GM23338 (cell line): Measurements from ENCODE around the gene UNC5C. TPM values are rescaled to one million over a fixed set of nuclear protein-coding genes. Genes with fewer than 3 reads are reported as not detected.
A peak's percentile ranks its signal among the peaks of the same experiment; 100 is the strongest.

Source experiments
- ATAC-seq: fragments of 200-7000 bp; cut with Tn5 transposase; 3 replicates; pipeline ENCODE4 v1.9.1; 2020
- DNase-seq: peaks from one replicate; pipeline ENCODE4 v3.0.0-alpha.2; 2015; ENCODE audit warnings: low spot score
- H2AFZ ChIP-seq: fragments of 200-600 bp; sonication (generic); 2 replicates; pipeline ENCODE4 v1.8.0; 2016; ENCODE audit warnings: antibody characterized with exemption, mild to moderate bottlenecking, moderate library complexity
- H3F3A ChIP-seq: fragments of 200-600 bp; sonication (generic); replicated peaks from 2 replicates; pipeline ENCODE4 v1.8.0; 2017; ENCODE audit warnings: antibody characterized with exemption, mixed run types, low read depth
- H3K27ac ChIP-seq: fragments of 200-600 bp; sonication (generic); 2 replicates; pipeline ENCODE4 v1.6.1; 2016; ENCODE audit warnings: low read depth
- H3K27me3 ChIP-seq: fragments of 200-600 bp; sonication (generic); 2 replicates; pipeline ENCODE4 v1.8.0; 2016; ENCODE audit warnings: mild to moderate bottlenecking, mixed run types, moderate library complexity; ENCODE audit not compliant: insufficient read depth
- H3K36me3 ChIP-seq: fragments of 200-600 bp; sonication (generic); 2 replicates; pipeline ENCODE4 v1.8.0; 2016; ENCODE audit warnings: mild to moderate bottlenecking; ENCODE audit not compliant: insufficient read depth
- H3K4me1 ChIP-seq: fragments of 200-600 bp; sonication (generic); 2 replicates; pipeline ENCODE4 v1.8.0; 2016; ENCODE audit warnings: mild to moderate bottlenecking, moderate library complexity; ENCODE audit not compliant: insufficient read depth
- H3K4me2 ChIP-seq: fragments of 200-600 bp; sonication (generic); 2 replicates; pipeline ENCODE4 v1.7.1; 2017; ENCODE audit warnings: mixed run types
- H3K4me3 ChIP-seq: fragments of 200-600 bp; sonication (generic); 2 replicates; pipeline ENCODE4 v1.6.1; 2016; ENCODE audit warnings: mixed run types
- H3K79me2 ChIP-seq: fragments of 200-600 bp; sonication (generic); replicated peaks from 2 replicates; pipeline ENCODE4 v1.8.0; 2017; ENCODE audit warnings: mild to moderate bottlenecking; ENCODE audit not compliant: insufficient read depth
- H3K9me2 ChIP-seq: fragments of 200-600 bp; sonication (generic); 2 replicates; pipeline ENCODE4 v1.8.0; 2017; ENCODE audit not compliant: insufficient read depth
- H4K20me1 ChIP-seq: fragments of 200-600 bp; sonication (generic); replicated peaks from 2 replicates; pipeline ENCODE4 v1.8.0; 2017; ENCODE audit warnings: mild to moderate bottlenecking; ENCODE audit not compliant: insufficient read depth
- H3K27ac Mint-ChIP-seq: 2 replicates; pipeline ENCODE4 v1.8.0; 2020; ENCODE audit warnings: inconsistent platforms, mild to moderate bottlenecking, moderate library complexity, mixed read lengths
- H3K27me3 Mint-ChIP-seq: 3 replicates; pipeline ENCODE4 v1.8.0; 2022; ENCODE audit warnings: low read depth, mild to moderate bottlenecking, moderate library complexity, mixed read lengths, inconsistent platforms; ENCODE audit not compliant: insufficient read depth, poor library complexity
- H3K36me3 Mint-ChIP-seq: 3 replicates; pipeline ENCODE4 v1.8.0; 2021; ENCODE audit warnings: low read depth, mild to moderate bottlenecking, inconsistent platforms, moderate library complexity, mixed read lengths
- H3K4me1 Mint-ChIP-seq: 3 replicates; pipeline ENCODE4 v1.8.0; 2020; ENCODE audit warnings: mild to moderate bottlenecking, inconsistent platforms, mixed read lengths
- H3K4me3 Mint-ChIP-seq: 3 replicates; pipeline ENCODE4 v1.8.0; 2021; ENCODE audit warnings: moderate library complexity, mild to moderate bottlenecking, inconsistent platforms, mixed read lengths
- H3K9me3 Mint-ChIP-seq: 3 replicates; pipeline ENCODE4 v1.8.0; 2020; ENCODE audit warnings: moderate library complexity, mild to moderate bottlenecking, inconsistent platforms, mixed read lengths
- JUNB ChIP-seq: IDR thresholded peaks from one replicate; pipeline ENCODE4 v1.6.1; 2016; ENCODE audit warnings: antibody characterized with exemption; ENCODE audit not compliant: unreplicated experiment
- POLR2AphosphoS5 ChIP-seq: IDR thresholded peaks from 2 replicates; pipeline ENCODE4 v1.6.1; 2016; ENCODE audit warnings: antibody characterized with exemption, low read depth
- ZNF114 ChIP-seq: fragments of 250-450 bp; sonication (Bioruptor Pico); IDR thresholded peaks from 2 replicates; pipeline ENCODE4 v1.5.0; 2020; ENCODE audit warnings: mild to moderate bottlenecking, moderate library complexity
- ZNF331 ChIP-seq: fragments of 250-450 bp; sonication (Bioruptor Pico); IDR thresholded peaks from 2 replicates; pipeline ENCODE4 v1.5.0; 2020; ENCODE audit warnings: low read depth, mild to moderate bottlenecking, moderate library complexity
- polyA plus RNA-seq: library from polyadenylated mRNA; unstranded; fragments of >200 nt; fragmentation: Nextera tagmentation; extraction: Ambion mirVana; gene quantifications from 2 replicates; pipeline ENCODE4 v1.2.1, GENCODE V29; 2016
- total RNA-seq: library from RNA; depleted of rRNA; stranded (reverse); fragments of >200 nt; shearing (Covaris generic); gene quantifications from 2 replicates; pipeline ENCODE4 v1.2.3, GENCODE V29; 2014
- TF ChIP-seq, protein P1 (sequence below): IDR thresholded peaks from one replicate; pipeline ENCODE4 v1.6.1; 2018; ENCODE audit warnings: antibody characterized with exemption; ENCODE audit not compliant: unreplicated experiment
- TF ChIP-seq, protein P2 (sequence below): IDR thresholded peaks from 2 replicates; pipeline ENCODE4 v1.6.1; 2016; ENCODE audit warnings: antibody characterized with exemption
- TF ChIP-seq, protein P3 (sequence below), 2 experiments: fragments of 200-600 bp in 1 of 2; sonication (generic) in 1 of 2; conservative IDR thresholded peaks; 2 replicates each; pipeline versions ENCODE4 v1.5.1 to v1.6.1; 2016 to 2017; ENCODE audit warnings: antibody characterized with exemption in 2 of 2, low read depth in 2 of 2, mild to moderate bottlenecking in 2 of 2, moderate library complexity in 1 of 2

Gene UNC5C
- total and polyA plus RNA-seq, 2 experiments from 2014 or later, result 0.08 to 0.21 TPM

DNA sequence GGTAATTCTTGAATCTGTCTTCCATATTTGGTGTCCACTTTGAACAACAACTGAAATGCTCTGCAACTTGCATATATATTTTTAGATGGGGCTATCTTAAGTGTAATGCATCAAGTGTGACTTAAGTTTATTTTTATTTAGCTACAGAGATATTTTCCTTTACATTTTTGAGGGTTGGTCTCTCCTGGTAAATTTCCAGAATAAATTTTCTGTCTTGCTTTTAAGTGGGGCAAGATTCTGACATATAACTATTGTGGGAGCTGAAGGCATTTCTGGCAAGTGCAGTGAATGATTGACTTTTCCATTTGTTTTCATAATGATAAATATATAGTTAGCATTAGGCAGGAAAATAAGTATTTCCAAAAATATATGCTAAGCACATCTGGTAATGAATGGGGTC, 18.8 kb downstream of the UNC5C start (continued):
- TF ChIP-seq, protein P1, sequence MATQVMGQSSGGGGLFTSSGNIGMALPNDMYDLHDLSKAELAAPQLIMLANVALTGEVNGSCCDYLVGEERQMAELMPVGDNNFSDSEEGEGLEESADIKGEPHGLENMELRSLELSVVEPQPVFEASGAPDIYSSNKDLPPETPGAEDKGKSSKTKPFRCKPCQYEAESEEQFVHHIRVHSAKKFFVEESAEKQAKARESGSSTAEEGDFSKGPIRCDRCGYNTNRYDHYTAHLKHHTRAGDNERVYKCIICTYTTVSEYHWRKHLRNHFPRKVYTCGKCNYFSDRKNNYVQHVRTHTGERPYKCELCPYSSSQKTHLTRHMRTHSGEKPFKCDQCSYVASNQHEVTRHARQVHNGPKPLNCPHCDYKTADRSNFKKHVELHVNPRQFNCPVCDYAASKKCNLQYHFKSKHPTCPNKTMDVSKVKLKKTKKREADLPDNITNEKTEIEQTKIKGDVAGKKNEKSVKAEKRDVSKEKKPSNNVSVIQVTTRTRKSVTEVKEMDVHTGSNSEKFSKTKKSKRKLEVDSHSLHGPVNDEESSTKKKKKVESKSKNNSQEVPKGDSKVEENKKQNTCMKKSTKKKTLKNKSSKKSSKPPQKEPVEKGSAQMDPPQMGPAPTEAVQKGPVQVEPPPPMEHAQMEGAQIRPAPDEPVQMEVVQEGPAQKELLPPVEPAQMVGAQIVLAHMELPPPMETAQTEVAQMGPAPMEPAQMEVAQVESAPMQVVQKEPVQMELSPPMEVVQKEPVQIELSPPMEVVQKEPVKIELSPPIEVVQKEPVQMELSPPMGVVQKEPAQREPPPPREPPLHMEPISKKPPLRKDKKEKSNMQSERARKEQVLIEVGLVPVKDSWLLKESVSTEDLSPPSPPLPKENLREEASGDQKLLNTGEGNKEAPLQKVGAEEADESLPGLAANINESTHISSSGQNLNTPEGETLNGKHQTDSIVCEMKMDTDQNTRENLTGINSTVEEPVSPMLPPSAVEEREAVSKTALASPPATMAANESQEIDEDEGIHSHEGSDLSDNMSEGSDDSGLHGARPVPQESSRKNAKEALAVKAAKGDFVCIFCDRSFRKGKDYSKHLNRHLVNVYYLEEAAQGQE, result no peak
- no peak for TF ChIP-seq ZNF331 (CRISPR knock-in tag)
- TF ChIP-seq, protein P2, sequence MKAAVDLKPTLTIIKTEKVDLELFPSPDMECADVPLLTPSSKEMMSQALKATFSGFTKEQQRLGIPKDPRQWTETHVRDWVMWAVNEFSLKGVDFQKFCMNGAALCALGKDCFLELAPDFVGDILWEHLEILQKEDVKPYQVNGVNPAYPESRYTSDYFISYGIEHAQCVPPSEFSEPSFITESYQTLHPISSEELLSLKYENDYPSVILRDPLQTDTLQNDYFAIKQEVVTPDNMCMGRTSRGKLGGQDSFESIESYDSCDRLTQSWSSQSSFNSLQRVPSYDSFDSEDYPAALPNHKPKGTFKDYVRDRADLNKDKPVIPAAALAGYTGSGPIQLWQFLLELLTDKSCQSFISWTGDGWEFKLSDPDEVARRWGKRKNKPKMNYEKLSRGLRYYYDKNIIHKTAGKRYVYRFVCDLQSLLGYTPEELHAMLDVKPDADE, result no peak
- TF ChIP-seq POLR2AphosphoS5, result no peak
- TF ChIP-seq JUNB, result no peak
- TF ChIP-seq, protein P3, sequence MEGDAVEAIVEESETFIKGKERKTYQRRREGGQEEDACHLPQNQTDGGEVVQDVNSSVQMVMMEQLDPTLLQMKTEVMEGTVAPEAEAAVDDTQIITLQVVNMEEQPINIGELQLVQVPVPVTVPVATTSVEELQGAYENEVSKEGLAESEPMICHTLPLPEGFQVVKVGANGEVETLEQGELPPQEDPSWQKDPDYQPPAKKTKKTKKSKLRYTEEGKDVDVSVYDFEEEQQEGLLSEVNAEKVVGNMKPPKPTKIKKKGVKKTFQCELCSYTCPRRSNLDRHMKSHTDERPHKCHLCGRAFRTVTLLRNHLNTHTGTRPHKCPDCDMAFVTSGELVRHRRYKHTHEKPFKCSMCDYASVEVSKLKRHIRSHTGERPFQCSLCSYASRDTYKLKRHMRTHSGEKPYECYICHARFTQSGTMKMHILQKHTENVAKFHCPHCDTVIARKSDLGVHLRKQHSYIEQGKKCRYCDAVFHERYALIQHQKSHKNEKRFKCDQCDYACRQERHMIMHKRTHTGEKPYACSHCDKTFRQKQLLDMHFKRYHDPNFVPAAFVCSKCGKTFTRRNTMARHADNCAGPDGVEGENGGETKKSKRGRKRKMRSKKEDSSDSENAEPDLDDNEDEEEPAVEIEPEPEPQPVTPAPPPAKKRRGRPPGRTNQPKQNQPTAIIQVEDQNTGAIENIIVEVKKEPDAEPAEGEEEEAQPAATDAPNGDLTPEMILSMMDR (conservative IDR thresholded peaks at IDR 0.05; ENCODE audit: low read depth in 2 of 2), result no peak

DNA sequence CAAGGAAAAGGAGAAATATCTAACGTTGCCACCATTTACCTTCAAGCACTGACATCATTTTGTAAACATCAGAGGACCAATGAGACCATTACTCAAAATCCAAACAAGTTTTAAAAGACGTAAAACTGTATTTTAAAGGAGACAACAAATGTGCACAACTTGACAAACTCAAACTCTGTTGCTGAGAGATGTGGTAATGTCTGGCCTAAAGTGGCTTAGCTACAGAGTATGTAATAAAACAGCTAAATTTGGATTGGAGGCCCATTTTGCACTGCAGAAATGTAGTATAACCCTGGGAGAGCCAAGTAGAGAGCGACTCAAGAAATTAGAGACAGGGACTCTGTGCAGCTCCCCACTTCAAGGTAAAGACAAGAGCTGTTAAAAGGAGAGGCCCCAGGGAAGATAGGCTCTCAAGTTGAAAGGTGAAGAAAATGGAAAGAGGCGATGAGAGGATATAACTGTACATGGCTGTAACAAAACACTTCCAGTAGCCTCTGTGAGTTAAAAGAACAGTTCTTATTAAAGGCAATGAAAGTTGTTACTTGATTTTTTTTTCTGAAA, 20.3 kb downstream of the UNC5C start:
- H3K9me2 ChIP-seq, result no peaks in the 10 kb centered on the region
- H3K4me3 ChIP-seq, result no peak overlapping the region
- ATAC-seq, result no peak
- H3K79me2 ChIP-seq, result no peaks in the 10 kb centered on the region
- H3K36me3 ChIP-seq, result no peaks in the 10 kb centered on the region
- H3K27ac ChIP-seq, result no peak overlapping the region
- no peaks in the 10 kb centered on the region for H3K27me3 ChIP-seq
- peaks cover 10% of the 10 kb centered on the region for H3K4me1 Mint-ChIP-seq
- H2AFZ ChIP-seq, result peak overlapping the region; percentile 44; the same call in 1 of the 2 replicates
- H3K4me3 Mint-ChIP-seq, result no peak overlapping the region
- no peaks in the 10 kb centered on the region for H3F3A ChIP-seq
- TF ChIP-seq ZNF114 (CRISPR knock-in tag) (no peak), POLR2AphosphoS5 (no peak)
- no peaks in the 10 kb centered on the region for H4K20me1 ChIP-seq
- DNase-seq, result no peak
- no peaks in the 10 kb centered on the region for H3K27me3 Mint-ChIP-seq
- H3K9me3 Mint-ChIP-seq, result no peaks in the 10 kb centered on the region; the same call in 2 of the 3 replicates
- no peak overlapping the region for H3K27ac Mint-ChIP-seq
- H3K4me1 ChIP-seq, result no peaks in the 10 kb centered on the region
- no peaks in the 10 kb centered on the region for H3K36me3 Mint-ChIP-seq
- H3K4me2 ChIP-seq, result no peak overlapping the region
